GM18498 (cell line): Measurements from ENCODE around the gene GFM1.
"Not testable (repeated sequence)": the region's sequence is repeated elsewhere in the genome, so short reads cannot be mapped to it uniquely, and the experiment has no call there.

Source experiments
- ATAC-seq: cut with Tn5 transposase; IDR thresholded peaks from one replicate; pipeline ENCODE4 v1.9.1; 2021; ENCODE audit warnings: mild to moderate bottlenecking, moderate library complexity; ENCODE audit not compliant: unreplicated experiment

The GFM1 gene

GRCh38 chr3:158672215-158673176 lies 28.2 kb downstream of the GFM1 start, which contains the start of gene LXN:
Gene LXN, minus strand, starts transcription at chr3:158672648. Its CDS starts 170 bp downstream, at chr3:158672478.
- ATAC-seq: peak; percentile 100

- ATAC-seq: no peak
Measured at GRCh38 chr3:158678687-158679086, 34.4 kb downstream of the GFM1 start.

DNA sequence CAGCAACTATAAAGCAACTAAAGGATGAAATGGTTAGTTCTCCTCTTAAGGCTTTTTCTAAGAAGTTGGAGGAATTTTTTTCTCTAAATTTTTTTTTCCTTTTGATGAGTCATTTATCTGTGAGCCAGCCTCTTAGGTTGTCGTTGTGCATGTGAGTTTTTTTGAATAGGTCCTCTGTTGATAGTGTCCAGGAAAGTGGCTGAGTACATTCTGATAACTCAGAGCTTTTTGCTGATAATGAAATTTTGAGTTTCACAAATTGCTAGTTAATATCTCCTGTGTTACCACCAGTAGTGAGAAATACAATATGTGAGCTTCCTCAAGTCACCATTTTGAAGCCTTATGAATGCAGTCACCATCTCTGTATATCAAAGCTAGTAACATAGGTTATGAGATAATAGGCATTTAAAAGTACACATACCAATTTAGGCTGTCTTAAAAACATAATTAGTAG lies 35.2 kb downstream of the GFM1 start:
- ATAC-seq: no peak

GRCh38 chr3:158680861-158681260 lies 36.5 kb downstream of the GFM1 start:
- ATAC-seq: no peak

- ATAC-seq: no peak
Measured at GRCh38 chr3:158683230-158683962, 39.1 kb downstream of the GFM1 start.

GRCh38 chr3:158685159-158685558 lies 40.8 kb downstream of the GFM1 start:
- ATAC-seq: no peak

GRCh38 chr3:158693866-158694456 lies 49.6 kb downstream of the GFM1 start:
- not testable (repeated sequence) for ATAC-seq

GRCh38 chr3:158696618-158697017 lies 52.3 kb downstream of the GFM1 start:
- ATAC-seq: no peak

DNA sequence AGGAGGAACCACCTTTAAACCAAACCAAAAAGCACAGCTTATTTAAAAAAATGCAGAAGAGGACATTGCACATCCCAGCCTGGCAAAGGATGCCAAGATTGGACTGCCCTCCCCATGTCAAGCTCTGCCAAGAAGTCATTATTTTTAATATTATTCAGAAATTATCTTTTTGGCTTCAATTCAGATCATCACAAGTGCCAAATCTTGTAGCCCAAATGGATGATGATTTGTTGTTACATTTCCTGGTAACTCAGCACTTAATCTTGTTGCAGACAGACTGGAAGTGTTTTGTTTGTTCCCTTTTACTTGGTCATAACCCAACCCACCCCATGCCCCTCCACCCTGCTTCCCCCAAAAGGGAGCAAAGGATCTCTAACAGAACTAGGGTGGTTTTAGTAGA lies 56.2 kb downstream of the GFM1 start:
- no peak for ATAC-seq

DNA sequence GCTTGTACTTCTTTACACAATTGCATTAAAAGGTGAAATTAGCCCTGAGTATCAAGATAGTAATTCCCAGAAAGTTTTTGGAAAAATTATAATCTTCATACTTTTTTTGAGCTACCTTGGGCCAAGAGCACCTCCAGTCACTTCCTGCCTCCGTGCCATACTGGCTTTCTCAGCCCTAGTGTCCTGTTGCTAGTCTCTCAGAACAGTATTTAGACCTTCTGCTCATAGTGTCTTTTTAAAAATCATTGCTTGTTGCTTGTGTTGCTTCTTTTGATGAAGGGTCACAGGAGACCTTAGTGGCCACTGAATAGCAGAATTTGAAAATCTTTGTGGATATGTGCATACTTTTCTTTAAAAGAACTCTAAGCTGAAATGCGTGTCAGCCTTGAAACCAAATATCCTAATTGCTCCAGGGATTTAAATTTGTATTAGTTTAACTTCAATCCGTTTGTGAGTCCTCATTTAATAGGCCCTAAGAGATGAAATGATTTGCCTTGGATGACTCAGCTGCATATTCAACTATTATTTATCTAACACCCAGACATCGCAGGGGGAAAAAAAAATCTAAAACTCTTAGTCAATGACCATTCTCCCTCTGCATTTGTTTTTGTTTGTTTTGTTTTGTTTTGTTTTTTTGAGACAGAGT lies 57.2 kb downstream of the GFM1 start:
- ATAC-seq: no peak

GRCh38 chr3:158702815-158703481 lies 58.6 kb downstream of the GFM1 start:
- no peak for ATAC-seq

GRCh38 chr3:158703566-158703965 lies 59.2 kb downstream of the GFM1 start:
- no peak for ATAC-seq

DNA sequence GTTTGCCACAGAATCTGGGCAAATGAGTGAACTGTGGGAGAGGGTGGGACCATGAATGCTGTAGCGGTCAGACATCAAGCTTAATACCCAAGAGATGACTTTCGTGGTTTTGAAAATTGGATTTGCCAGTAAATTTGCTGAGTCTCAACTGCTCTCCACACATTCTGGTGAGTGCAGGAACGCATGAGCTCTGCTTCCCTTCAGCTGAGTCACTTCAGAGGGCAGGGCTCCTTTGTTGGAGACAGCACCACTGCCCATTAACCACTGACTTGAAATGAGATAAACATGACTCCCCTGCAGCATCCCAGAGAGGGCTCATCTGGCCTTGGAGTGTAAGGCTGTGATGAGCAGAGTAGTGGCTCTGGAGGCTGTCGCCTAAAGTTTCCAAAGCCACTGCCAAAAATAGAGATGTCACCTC lies 65.3 kb downstream of the GFM1 start:
- no peak for ATAC-seq

DNA sequence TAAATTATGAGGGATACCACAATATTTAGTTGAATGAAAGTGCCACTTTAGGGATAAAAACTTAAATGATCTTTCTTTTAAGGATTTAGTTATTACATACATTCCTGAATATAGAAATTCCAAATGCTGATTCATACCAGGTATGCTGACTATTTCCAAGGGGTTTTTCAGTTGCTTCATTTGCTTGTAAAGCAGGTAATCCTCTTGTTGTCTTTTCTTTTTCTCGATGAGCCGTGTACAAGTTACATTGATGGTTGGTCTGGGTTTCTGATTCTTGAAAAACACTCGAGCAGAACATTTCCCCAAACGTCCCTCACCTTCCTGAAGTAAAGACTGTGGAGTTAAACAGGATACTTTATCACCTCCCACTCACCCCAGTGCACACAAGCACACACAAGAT lies 66.3 kb downstream of the GFM1 start:
- ATAC-seq: no peak

- no peak for ATAC-seq
Measured at GRCh38 chr3:158711886-158712285, 67.6 kb downstream of the GFM1 start.

DNA sequence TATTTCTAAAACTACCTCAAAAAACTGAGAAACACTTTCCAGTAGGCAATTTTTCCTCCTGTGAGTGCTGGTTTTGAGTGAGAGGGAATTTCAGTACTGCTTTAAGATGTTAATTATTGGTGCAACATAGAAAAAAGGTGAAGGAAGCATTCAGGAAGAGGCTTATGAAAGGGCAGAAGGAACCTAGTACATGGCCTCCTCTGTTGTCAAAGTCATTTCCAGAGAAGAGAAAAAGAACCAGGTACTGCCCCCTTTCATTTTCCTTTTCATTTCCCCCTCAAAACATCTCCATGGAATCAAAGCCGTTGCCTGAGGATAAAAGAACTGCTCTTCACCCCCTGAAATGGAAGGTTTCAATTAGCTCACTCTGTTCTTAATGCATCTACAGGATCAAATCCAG lies 68.1 kb downstream of the GFM1 start:
- no peak for ATAC-seq

DNA sequence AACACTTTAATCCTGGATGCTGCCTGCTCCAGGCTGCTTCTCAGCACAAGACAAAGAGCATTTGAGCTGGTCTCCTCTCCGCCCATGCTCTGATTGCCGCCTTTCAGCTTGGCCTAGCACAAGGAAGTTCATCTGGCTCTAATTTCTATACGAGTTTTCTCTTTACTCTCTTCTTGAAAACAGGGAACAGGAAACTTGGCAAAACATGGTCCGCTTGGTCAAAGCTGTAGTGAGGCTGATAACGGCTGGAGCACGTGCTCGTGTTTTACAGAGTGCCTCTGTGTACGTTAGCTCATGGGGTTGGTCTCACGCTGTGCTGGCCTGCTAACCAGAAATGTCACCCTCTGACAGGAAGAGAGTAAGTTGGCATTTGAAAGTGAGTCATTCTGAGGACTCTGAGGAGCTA lies 68.8 kb downstream of the GFM1 start:
- no peak for ATAC-seq

DNA sequence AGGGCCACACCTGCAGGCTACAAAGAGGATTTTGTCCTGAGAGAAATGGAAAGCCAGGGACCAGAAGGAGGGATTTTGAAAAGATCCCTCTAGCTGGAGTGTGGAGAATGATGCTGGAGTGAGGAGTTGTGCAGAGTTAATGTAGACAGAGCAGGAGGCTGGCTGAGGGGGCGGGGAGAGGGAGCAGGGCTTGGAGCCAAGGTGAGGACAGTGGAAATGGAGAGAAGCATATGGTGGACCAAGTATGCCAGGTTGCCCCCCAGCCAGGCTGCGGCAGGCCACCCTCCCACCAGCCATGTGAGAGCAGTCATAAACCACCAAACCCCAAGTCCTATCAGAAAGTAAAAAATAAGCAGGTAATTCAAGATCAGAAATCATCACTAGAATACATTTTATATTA lies 73.2 kb downstream of the GFM1 start:
- no peak for ATAC-seq

GRCh38 chr3:158718490-158719170 lies 74.3 kb downstream of the GFM1 start:
- ATAC-seq: no peak

DNA sequence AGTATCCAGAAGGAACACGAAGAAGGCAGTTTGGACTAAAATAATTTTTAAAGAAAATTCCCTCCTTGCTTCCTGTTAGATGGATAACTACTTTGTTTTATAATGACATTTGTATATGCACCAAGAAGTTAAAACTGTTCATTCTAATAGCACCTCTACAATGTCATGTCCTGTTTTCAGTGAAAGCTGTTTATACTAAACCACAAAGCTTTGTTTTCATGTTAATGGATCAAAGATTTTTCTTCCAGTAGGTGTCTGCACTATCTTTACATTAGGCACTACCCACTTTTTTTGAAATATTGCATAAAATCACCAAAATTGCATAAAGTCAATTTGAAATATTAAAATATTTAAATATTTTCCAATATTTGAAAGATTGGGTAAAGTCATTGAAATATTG lies 77.8 kb downstream of the GFM1 start:
- no peak for ATAC-seq
